GM12865 (cell line): Measurements from ENCODE around the gene DIP2C.

Experiments used
- DNase-seq: peaks from one replicate; pipeline ENCODE4 v3.0.0; 2010; ENCODE audit warnings: low read depth
- H3K4me3 ChIP-seq: 2 replicates; pipeline ENCODE4 v1.5.1; 2011; ENCODE audit warnings: mild to moderate bottlenecking, low read depth, low read length, control low read depth
- TF ChIP-seq, protein P1 (sequence below): IDR thresholded peaks from 2 replicates; pipeline ENCODE4 v1.5.1; 2011; ENCODE audit warnings: low read length, control low read depth, low read depth, inconsistent platforms; ENCODE audit not compliant: insufficient read depth; ENCODE audit errors: missing control alignments

DIP2C gene

GRCh38 chr10:580778-581177 lies 108.7 kb downstream of the DIP2C start:
- DNase-seq = no peak
- H3K4me3 ChIP-seq = no peak overlapping the region
- TF ChIP-seq, protein P1, sequence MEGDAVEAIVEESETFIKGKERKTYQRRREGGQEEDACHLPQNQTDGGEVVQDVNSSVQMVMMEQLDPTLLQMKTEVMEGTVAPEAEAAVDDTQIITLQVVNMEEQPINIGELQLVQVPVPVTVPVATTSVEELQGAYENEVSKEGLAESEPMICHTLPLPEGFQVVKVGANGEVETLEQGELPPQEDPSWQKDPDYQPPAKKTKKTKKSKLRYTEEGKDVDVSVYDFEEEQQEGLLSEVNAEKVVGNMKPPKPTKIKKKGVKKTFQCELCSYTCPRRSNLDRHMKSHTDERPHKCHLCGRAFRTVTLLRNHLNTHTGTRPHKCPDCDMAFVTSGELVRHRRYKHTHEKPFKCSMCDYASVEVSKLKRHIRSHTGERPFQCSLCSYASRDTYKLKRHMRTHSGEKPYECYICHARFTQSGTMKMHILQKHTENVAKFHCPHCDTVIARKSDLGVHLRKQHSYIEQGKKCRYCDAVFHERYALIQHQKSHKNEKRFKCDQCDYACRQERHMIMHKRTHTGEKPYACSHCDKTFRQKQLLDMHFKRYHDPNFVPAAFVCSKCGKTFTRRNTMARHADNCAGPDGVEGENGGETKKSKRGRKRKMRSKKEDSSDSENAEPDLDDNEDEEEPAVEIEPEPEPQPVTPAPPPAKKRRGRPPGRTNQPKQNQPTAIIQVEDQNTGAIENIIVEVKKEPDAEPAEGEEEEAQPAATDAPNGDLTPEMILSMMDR = no peak

DNA sequence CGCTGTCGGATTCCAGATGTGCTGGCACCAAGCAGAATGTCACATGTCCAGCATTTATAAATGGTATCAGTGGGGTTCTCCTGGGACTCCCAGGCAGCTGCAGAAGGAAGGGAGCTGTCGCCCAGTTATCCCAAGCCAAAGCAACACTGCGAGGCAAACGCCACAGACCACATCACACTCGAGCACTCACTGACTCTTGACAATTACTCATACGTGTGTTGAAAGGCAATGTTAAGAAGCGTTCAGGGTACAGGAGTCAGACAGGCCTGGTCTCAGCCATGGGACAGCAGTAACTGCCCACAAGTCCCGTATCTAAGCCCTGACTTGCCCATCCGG lies 113.4 kb downstream of the DIP2C start:
- no peak overlapping the region for H3K4me3 ChIP-seq
- TF ChIP-seq, protein P1 = no peak
- no peak for DNase-seq

DNA sequence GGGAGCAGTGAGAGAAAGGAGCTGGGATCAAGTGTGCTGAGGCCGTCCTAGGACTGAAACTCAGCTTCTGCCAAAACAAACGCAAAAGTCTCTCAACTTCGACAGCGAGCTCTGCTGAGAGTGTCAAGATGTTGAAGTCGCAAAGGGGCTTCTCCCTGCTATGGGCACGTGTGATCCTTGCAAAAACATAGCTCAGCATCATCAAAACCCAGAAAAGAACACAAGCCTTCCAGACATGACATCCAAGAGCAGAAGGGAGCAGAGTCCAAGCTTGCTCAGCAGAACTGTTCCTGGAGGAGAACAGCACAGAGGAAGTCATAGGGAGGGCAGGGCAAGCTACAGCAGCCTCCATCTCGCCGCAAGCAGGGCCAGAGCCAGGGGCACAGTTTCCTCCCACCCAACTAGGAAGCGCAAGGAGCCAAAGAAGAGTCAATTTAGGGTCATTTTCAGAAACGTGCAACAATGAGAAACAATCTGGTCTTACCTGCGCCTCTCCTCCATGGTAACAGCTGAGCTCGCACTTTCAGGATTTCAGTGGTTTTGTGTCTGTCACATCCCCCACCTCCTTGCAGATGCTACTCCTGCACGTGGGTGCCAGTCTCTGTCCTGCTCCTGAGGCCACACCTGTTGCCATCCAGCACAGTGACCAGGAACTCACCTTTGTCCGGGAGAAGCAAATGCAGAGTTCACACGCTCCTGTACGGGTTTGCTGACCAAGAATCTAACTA lies 113.9 kb downstream of the DIP2C start:
- TF ChIP-seq, protein P1 = no peak
- H3K4me3 ChIP-seq = no peak overlapping the region
- DNase-seq = no peak

DNA sequence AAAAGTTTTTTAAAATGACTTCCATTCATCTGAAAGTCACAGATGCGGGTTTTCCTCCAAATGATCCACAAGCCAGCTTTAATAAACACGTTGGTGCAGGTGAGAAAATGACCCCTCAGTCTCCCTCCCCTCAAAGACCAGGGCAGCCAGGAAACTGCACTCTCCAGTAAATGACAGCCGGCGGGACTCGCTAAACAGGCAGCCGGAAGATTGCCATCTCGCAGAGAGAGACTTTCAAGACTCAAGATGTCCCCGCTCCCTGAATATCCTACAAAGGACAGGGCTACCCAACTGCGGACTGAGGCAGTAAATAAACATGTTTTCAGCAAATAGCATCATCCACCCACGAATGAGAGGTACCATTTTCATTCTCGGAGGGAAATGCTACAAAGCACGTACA lies 116.8 kb downstream of the DIP2C start:
- DNase-seq = no peak
- no peak overlapping the region for H3K4me3 ChIP-seq
- TF ChIP-seq, protein P1 = no peak

- no peak for DNase-seq
- H3K4me3 ChIP-seq = no peak overlapping the region
- TF ChIP-seq, protein P1 = no peak
Observed at GRCh38 chr10:571688-572451, 117.6 kb downstream of the DIP2C start.

GRCh38 chr10:571166-571565 lies 118.3 kb downstream of the DIP2C start:
- no peak overlapping the region for H3K4me3 ChIP-seq
- no peak for DNase-seq
- TF ChIP-seq, protein P1 = no peak
